B cell (primary cell): ENCODE results near the gene ACER2. TPM values are rescaled to one million over a fixed set of nuclear protein-coding genes. Genes with fewer than 3 reads are reported as not detected.

Experiments
- ATAC-seq: fragments of 200-7000 bp; cut with Tn5 transposase; one replicate; pipeline ENCODE4 v1.10.0; 2021; ENCODE audit warnings: low read depth, mild to moderate bottlenecking, moderate number of reproducible peaks, moderate library complexity
- CTCF ChIA-PET: fragments of 350-600 bp; sonication (Branson Sonifier 250); formaldehyde crosslinking; loops from one replicate; lab custom pipeline; 2021; ENCODE audit warnings: antibody characterized with exemption, inconsistent platforms; lab: Charles Lee
- POLR2A ChIA-PET: fragments of 350-600 bp; sonication (Branson Sonifier 250); formaldehyde crosslinking; loops from one replicate; lab custom pipeline; 2021; ENCODE audit warnings: antibody characterized with exemption; lab: Charles Lee
- DNase-seq: peaks from one replicate; pipeline ENCODE4 v3.0.0; 2013
- H2AFZ ChIP-seq: 2 replicates; pipeline ENCODE4 v1.6.1; 2012; ENCODE audit warnings: mild to moderate bottlenecking, low read depth, low read length; ENCODE audit not compliant: insufficient read depth, poor library complexity, severe bottlenecking
- H3K27ac ChIP-seq, 2 donors: 1 replicate in 1 of 2; 2 replicates in 1 of 2; pipeline ENCODE4 v1.5.1; 2012 to 2013; ENCODE audit warnings: low read length in 2 of 2, mild to moderate bottlenecking in 2 of 2, moderate library complexity in 1 of 2
- H3K27me3 ChIP-seq, 4 experiments: fragments of 200-600 bp in 1 of 4; sonication (generic) in 1 of 4; replicated peaks in 1 of 4; 1 replicate in 2 of 4; 2 replicates in 2 of 4; pipeline versions ENCODE4 v1.6.1 to v1.7.0; 2013 to 2016; ENCODE audit warnings: low read length in 3 of 4, mild to moderate bottlenecking in 2 of 4, mixed read lengths in 1 of 4, moderate library complexity in 1 of 4; ENCODE audit not compliant: insufficient read depth in 4 of 4, control insufficient read depth in 3 of 4; ENCODE audit errors: control extremely low read depth in 1 of 4
- H3K36me3 ChIP-seq, 2 experiments: replicated peaks in 1 of 2; 1 replicate in 1 of 2; 2 replicates in 1 of 2; pipeline versions ENCODE4 v1.6.1 to v1.7.1; 2013; ENCODE audit warnings: low read length in 1 of 2; ENCODE audit not compliant: insufficient read depth in 2 of 2, control insufficient read depth in 1 of 2; ENCODE audit errors: control extremely low read depth in 1 of 2, extremely low read depth in 1 of 2
- H3K4me1 ChIP-seq, 2 donors: fragments of 200-600 bp in 1 of 2; sonication (generic) in 1 of 2; 1 replicate in 1 of 2; 2 replicates in 1 of 2; pipeline versions ENCODE4 v1.5.1 to v1.6.1; 2013 to 2017; ENCODE audit warnings: low read length in 2 of 2; ENCODE audit not compliant: control insufficient read depth in 2 of 2, insufficient read depth in 2 of 2
- H3K4me2 ChIP-seq: replicated peaks from 2 replicates; pipeline ENCODE3; 2012; ENCODE audit warnings: mild to moderate bottlenecking, low read depth, low read length; ENCODE audit not compliant: poor library complexity, severe bottlenecking
- H3K4me3 ChIP-seq, 5 experiments: fragments of 200-600 bp in 1 of 5; sonication (generic) in 1 of 5; 1 replicate in 3 of 5; 2 replicates in 2 of 5; pipeline versions ENCODE4 v1.5.1 to v1.7.0; 2011 to 2016; ENCODE audit warnings: low read length in 4 of 5, mild to moderate bottlenecking in 4 of 5, low read depth in 2 of 5, control low read depth in 1 of 5, moderate library complexity in 1 of 5; ENCODE audit not compliant: insufficient read depth in 1 of 5; ENCODE audit errors: control extremely low read depth in 1 of 5, extremely low read depth in 1 of 5
- H3K79me2 ChIP-seq: fragments of 200-600 bp; sonication (generic); one replicate; pipeline ENCODE4 v1.6.0; 2016; ENCODE audit warnings: low read length; ENCODE audit not compliant: control insufficient read depth, insufficient read depth
- H3K9ac ChIP-seq: fragments of 200-600 bp; sonication (generic); 2 replicates; pipeline ENCODE4 v1.6.1; 2017; ENCODE audit warnings: mild to moderate bottlenecking, low read length, moderate library complexity
- H3K9me3 ChIP-seq, 3 donors: one replicate each; pipeline versions ENCODE4 v1.6.1 to v1.7.1; 2013; ENCODE audit warnings: low read length in 2 of 3; ENCODE audit not compliant: control insufficient read depth in 2 of 3, insufficient read depth in 1 of 3; ENCODE audit errors: control extremely low read depth in 1 of 3
- H4K20me1 ChIP-seq: 2 replicates; pipeline ENCODE4 v1.6.0; 2012; ENCODE audit warnings: mild to moderate bottlenecking, low read length; ENCODE audit not compliant: insufficient read depth, control insufficient read depth, poor library complexity, severe bottlenecking
- H3K27ac Mint-ChIP-seq: one replicate; pipeline ENCODE4 v1.8.0; 2021; ENCODE audit warnings: mixed read lengths
- H3K27me3 Mint-ChIP-seq: one replicate; pipeline ENCODE4 v1.8.0; 2021; ENCODE audit warnings: mixed read lengths
- H3K4me1 Mint-ChIP-seq: one replicate; pipeline ENCODE4 v1.8.0; 2021; ENCODE audit warnings: mixed read lengths
- H3K4me3 Mint-ChIP-seq: one replicate; pipeline ENCODE4 v1.8.0; 2021; ENCODE audit warnings: mixed read lengths
- H3K9me3 Mint-ChIP-seq: one replicate; pipeline ENCODE4 v1.8.0; 2022; ENCODE audit warnings: mixed read lengths; ENCODE audit not compliant: insufficient read depth
- EZH2 ChIP-seq: IDR thresholded peaks from 2 replicates; pipeline ENCODE4 v1.6.1; 2012; ENCODE audit warnings: borderline replicate concordance, low read depth, mild to moderate bottlenecking, moderate library complexity, low read length; ENCODE audit not compliant: insufficient read depth, poor library complexity, severe bottlenecking
- WGBS: methylation state at CpG from one replicate; pipeline ENCODE4 v1.1.5; 2013; ENCODE audit warnings: missing lambda C conversion rate; ENCODE audit not compliant: insufficient coverage; 5-methylcytosine and 5-hydroxymethylcytosine counted together
- intact Hi-C: fragments of 100-400 bp; cut with micrococcal nuclease; formaldehyde crosslinking; loops from one replicate; pipeline ENCODE4 v1.10.0; 2022
- polyA plus RNA-seq: library from polyadenylated mRNA; depleted of rRNA; stranded (reverse); fragments of >200 nt; gene quantifications from 2 replicates; pipeline ENCODE4 v1.2.3, GENCODE V29; 2012
- total RNA-seq, 2 donors: library from RNA; stranded (reverse); fragments of 120-200 nt in 1 of 2; gene quantifications; 1 replicate in 1 of 2; 2 replicates in 1 of 2; pipeline versions ENCODE4 v1.2.3 to v1.2.4, GENCODE V29; 2013 to 2022
- TF ChIP-seq, protein P1 (sequence below): fragments of 200-600 bp; IDR thresholded peaks from one replicate; pipeline ENCODE4 v1.8.0; 2022; ENCODE audit warnings: antibody characterized with exemption, mild to moderate bottlenecking

ACER2 gene
- total and polyA plus RNA-seq, 2 donors (not counting 1 experiment from before 2014, with no cell fraction given), result 1.1 to 5.5 TPM

DNA sequence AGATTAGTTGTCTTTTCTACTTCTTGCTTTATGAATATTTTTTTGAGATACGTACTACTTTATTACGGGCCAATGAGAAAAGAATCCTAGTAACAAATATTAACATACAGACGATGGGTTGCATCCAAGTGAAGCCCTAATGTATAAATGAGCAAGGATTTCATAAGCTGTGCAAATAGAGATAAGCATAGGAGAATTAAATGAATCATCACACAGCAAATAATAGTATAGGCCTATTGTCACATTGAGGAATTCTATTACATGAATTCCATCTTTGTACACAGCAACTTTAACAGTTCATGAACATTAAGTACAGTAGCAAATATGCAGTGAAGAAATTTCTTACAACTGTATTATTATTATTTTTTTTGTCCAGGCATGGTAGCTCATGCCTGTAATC is 78.0 kb downstream of the ACER2 start:
- Histone ChIP-seq H3K27me3 (no peaks in the 10 kb centered on the region), H3K9me3 (no peaks in the 10 kb centered on the region), H3K4me3 (no peak overlapping the region), H3K27ac (no peak overlapping the region), H4K20me1 (no peaks in the 10 kb centered on the region), H3K4me2 (no peak overlapping the region), H3K4me1 (no peaks in the 10 kb centered on the region), H2AFZ (no peak overlapping the region), H3K9ac (no peak overlapping the region), H3K79me2 (no peaks in the 10 kb centered on the region), H3K36me3 (no peaks in the 10 kb centered on the region)
- no peak for DNase-seq
- Mint-ChIP-seq H3K4me1 (no peaks in the 10 kb centered on the region), H3K27me3 (no peaks in the 10 kb centered on the region), H3K27ac (no peak overlapping the region), H3K9me3 (no peaks in the 10 kb centered on the region), H3K4me3 (no peak overlapping the region)
- POLR2A ChIA-PET, result no interaction called here
- TF ChIP-seq, protein P1, sequence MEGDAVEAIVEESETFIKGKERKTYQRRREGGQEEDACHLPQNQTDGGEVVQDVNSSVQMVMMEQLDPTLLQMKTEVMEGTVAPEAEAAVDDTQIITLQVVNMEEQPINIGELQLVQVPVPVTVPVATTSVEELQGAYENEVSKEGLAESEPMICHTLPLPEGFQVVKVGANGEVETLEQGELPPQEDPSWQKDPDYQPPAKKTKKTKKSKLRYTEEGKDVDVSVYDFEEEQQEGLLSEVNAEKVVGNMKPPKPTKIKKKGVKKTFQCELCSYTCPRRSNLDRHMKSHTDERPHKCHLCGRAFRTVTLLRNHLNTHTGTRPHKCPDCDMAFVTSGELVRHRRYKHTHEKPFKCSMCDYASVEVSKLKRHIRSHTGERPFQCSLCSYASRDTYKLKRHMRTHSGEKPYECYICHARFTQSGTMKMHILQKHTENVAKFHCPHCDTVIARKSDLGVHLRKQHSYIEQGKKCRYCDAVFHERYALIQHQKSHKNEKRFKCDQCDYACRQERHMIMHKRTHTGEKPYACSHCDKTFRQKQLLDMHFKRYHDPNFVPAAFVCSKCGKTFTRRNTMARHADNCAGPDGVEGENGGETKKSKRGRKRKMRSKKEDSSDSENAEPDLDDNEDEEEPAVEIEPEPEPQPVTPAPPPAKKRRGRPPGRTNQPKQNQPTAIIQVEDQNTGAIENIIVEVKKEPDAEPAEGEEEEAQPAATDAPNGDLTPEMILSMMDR, result no peak
- no peak for TF ChIP-seq EZH2
- intact Hi-C loops, result no loop called here
- WGBS, result no CpG with 5 or more reads among the region's 3 CpGs
- CTCF ChIA-PET, result no interaction called here
- no peak for ATAC-seq

DNA sequence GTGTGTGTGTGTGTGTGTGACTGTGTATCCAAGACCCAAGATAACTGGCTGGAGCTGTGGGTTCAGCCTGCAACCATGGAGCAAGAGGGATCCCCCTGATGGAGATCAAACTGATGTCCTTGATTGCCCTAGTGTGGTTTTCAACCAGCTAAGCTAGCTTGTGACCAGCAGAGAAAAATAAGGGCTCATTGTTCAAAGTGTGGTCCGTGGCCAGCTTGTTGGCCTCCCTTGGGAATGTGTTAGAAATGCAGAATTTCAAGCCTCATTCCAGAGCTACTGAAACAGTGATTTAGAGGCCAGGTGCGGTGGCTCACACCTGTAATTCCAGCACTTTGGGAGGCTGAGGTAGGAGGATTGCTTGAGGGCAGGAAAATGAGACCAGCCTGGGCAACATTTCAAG is 79.9 kb downstream of the ACER2 start:
- H3K4me3 Mint-ChIP-seq, result no peak overlapping the region
- POLR2A ChIA-PET, result no interaction called here
- no peaks in the 10 kb centered on the region for H3K79me2 ChIP-seq
- intact Hi-C loops, result no loop called here
- no peak for TF ChIP-seq EZH2
- TF ChIP-seq, protein P1, result no peak
- no peak overlapping the region for H3K27ac ChIP-seq
- H3K27ac Mint-ChIP-seq, result no peak overlapping the region
- no peaks in the 10 kb centered on the region for H3K9me3 ChIP-seq
- peaks cover 8% of the 10 kb centered on the region for H3K4me1 Mint-ChIP-seq
- no peaks in the 10 kb centered on the region for H4K20me1 ChIP-seq
- no peaks in the 10 kb centered on the region for H3K9me3 Mint-ChIP-seq
- H3K4me2 ChIP-seq, result no peak overlapping the region
- CTCF ChIA-PET, result interaction anchor here (1.0 to 1.1 kb wide), 2 partner anchors 10 to 17 kb away, joined by 3 to 4 read pairs; no protein-coding TSS in a partner anchor
- H3K27me3 Mint-ChIP-seq, result no peaks in the 10 kb centered on the region
- H3K4me3 ChIP-seq, result no peak overlapping the region
- 90% methylated on average over 2 of the region's 2 CpGs for WGBS
- H3K9ac ChIP-seq, result no peak overlapping the region
- DNase-seq, result no peak
- no peak for ATAC-seq
- H3K27me3 ChIP-seq, result peaks cover 0 to 8% (median 1%) of the 10 kb centered on the region in 4 experiments
- no peak overlapping the region for H2AFZ ChIP-seq
- H3K36me3 ChIP-seq, result no peaks in the 10 kb centered on the region
- H3K4me1 ChIP-seq, result peaks cover 6 to 8% of the 10 kb centered on the region in 2 donors
